ENCODE results near the gene ATPAF1. TPM values are rescaled to one million over a fixed set of nuclear protein-coding genes. Genes with fewer than 3 reads are reported as not detected.

The ATPAF1 gene
- total and polyA plus RNA-seq, 5 donors from 2014 or later = 22.5 to 89.3 (median 75.7) TPM

- peaks cover 65% of the 10 kb centered on the region for H3K36me3 ChIP-seq (ENCODE audit: control insufficient read depth, insufficient read depth, low read length)
- no peak overlapping the region for H3K27ac ChIP-seq (ENCODE audit: insufficient read depth, low read length, poor library complexity, severe bottlenecking)
- no peaks in the 10 kb centered on the region for H3K9me3 ChIP-seq (ENCODE audit: control insufficient read depth in 2 of 2, low read length in 2 of 2)
- no peak overlapping the region for H3K4me3 Mint-ChIP-seq
- no peaks in the 10 kb centered on the region for H3K27me3 ChIP-seq (ENCODE audit: control insufficient read depth, insufficient read depth, low read length)
- no peak overlapping the region for H3K27ac Mint-ChIP-seq
- ATAC-seq (ENCODE audit: low read depth in 2 of 2) (no peak), DNase-seq (no peak)
- H3K36me3 Mint-ChIP-seq = peaks cover 53% of the 10 kb centered on the region
- H3K4me3 ChIP-seq (ENCODE audit: low read depth, low read length) = no peak overlapping the region
- no peaks in the 10 kb centered on the region for H3K9me3 Mint-ChIP-seq
- H3K4me1 ChIP-seq (ENCODE audit: control insufficient read depth, insufficient read depth, low read length, poor library complexity, severe bottlenecking) = no peaks in the 10 kb centered on the region
- H3K27me3 Mint-ChIP-seq = no peaks in the 10 kb centered on the region
- H3K4me1 Mint-ChIP-seq = peaks cover 0 to 7% (median 5%) of the 10 kb centered on the region in 4 donors
Measured at GRCh38 chr1:46589529-46589928, 78.6 kb downstream of the ATPAF1 start.

GRCh38 chr1:46587069-46587468 lies 81.1 kb downstream of the ATPAF1 start:
- Mint-ChIP-seq H3K4me3 (no peak overlapping the region), H3K27me3 (no peaks in the 10 kb centered on the region), H3K9me3 (no peaks in the 10 kb centered on the region), H3K27ac (no peak overlapping the region), H3K36me3 (peaks cover 47% of the 10 kb centered on the region), H3K4me1 (peaks cover under 1 to 13% (median 9%) of the 10 kb centered on the region in 4 donors)
- H3K36me3 ChIP-seq (ENCODE audit: control insufficient read depth, insufficient read depth, low read length) = peaks cover 69% of the 10 kb centered on the region
- H3K4me1 ChIP-seq (ENCODE audit: control insufficient read depth, insufficient read depth, low read length, poor library complexity, severe bottlenecking) = peaks cover 3% of the 10 kb centered on the region
- H3K4me3 ChIP-seq (ENCODE audit: low read depth, low read length) = no peak overlapping the region
- ATAC-seq (ENCODE audit: low read depth in 2 of 2) (no peak), DNase-seq (no peak)
- no peaks in the 10 kb centered on the region for H3K9me3 ChIP-seq (ENCODE audit: control insufficient read depth in 2 of 2, low read length in 2 of 2)
- no peaks in the 10 kb centered on the region for H3K27me3 ChIP-seq (ENCODE audit: control insufficient read depth, insufficient read depth, low read length)
- no peak overlapping the region for H3K27ac ChIP-seq (ENCODE audit: insufficient read depth, low read length, poor library complexity, severe bottlenecking)

- H3K36me3 Mint-ChIP-seq = peaks cover 41% of the 10 kb centered on the region
- H3K4me3 ChIP-seq (ENCODE audit: low read depth, low read length) = no peak overlapping the region
- no peak for DNase-seq
- peaks cover 62% of the 10 kb centered on the region for H3K36me3 ChIP-seq (ENCODE audit: control insufficient read depth, insufficient read depth, low read length)
- peaks cover 6 to 27% (median 21%) of the 10 kb centered on the region in 4 donors for H3K4me1 Mint-ChIP-seq
- no peak overlapping the region for H3K27ac ChIP-seq (ENCODE audit: insufficient read depth, low read length, poor library complexity, severe bottlenecking)
- H3K27ac Mint-ChIP-seq = no peak overlapping the region
- no peaks in the 10 kb centered on the region for H3K9me3 ChIP-seq (ENCODE audit: control insufficient read depth in 2 of 2, low read length in 2 of 2)
- H3K9me3 Mint-ChIP-seq = no peaks in the 10 kb centered on the region
- no peaks in the 10 kb centered on the region for H3K27me3 ChIP-seq (ENCODE audit: control insufficient read depth, insufficient read depth, low read length)
- no peak overlapping the region for H3K4me3 Mint-ChIP-seq
- no peaks in the 10 kb centered on the region for H3K27me3 Mint-ChIP-seq
- peaks cover 11% of the 10 kb centered on the region for H3K4me1 ChIP-seq (ENCODE audit: control insufficient read depth, insufficient read depth, low read length, poor library complexity, severe bottlenecking)
- no peak for ATAC-seq (ENCODE audit: low read depth in 2 of 2)
Measured at GRCh38 chr1:46585312-46585938, 82.7 kb downstream of the ATPAF1 start.

GRCh38 chr1:46583494-46583893 lies 84.7 kb downstream of the ATPAF1 start:
- Histone ChIP-seq H3K36me3 (ENCODE audit: control insufficient read depth, insufficient read depth, low read length) (peaks cover 56% of the 10 kb centered on the region), H3K4me3 (ENCODE audit: low read depth, low read length) (no peak overlapping the region), H3K27me3 (ENCODE audit: control insufficient read depth, insufficient read depth, low read length) (no peaks in the 10 kb centered on the region), H3K9me3 (ENCODE audit: control insufficient read depth in 2 of 2, low read length in 2 of 2) (no peaks in the 10 kb centered on the region), H3K27ac (ENCODE audit: insufficient read depth, low read length, poor library complexity, severe bottlenecking) (no peak overlapping the region), H3K4me1 (ENCODE audit: control insufficient read depth, insufficient read depth, low read length, poor library complexity, severe bottlenecking) (peaks cover 11% of the 10 kb centered on the region)
- Mint-ChIP-seq H3K27ac (no peak overlapping the region), H3K9me3 (no peaks in the 10 kb centered on the region), H3K4me1 (peaks cover 6 to 27% (median 21%) of the 10 kb centered on the region in 4 donors), H3K27me3 (no peaks in the 10 kb centered on the region), H3K36me3 (peaks cover 34% of the 10 kb centered on the region), H3K4me3 (no peak overlapping the region)
- ATAC-seq (ENCODE audit: low read depth in 2 of 2) = no peak
- no peak for DNase-seq

- no peak for DNase-seq
- Mint-ChIP-seq H3K4me3 (no peak overlapping the region), H3K9me3 (no peaks in the 10 kb centered on the region), H3K4me1 (peaks cover 6 to 27% (median 21%) of the 10 kb centered on the region in 4 donors), H3K27me3 (no peaks in the 10 kb centered on the region), H3K27ac (peak overlapping the region in 1 of 3 donors; percentile 41), H3K36me3 (peaks cover 39% of the 10 kb centered on the region)
- no peak overlapping the region for H3K27ac ChIP-seq (ENCODE audit: insufficient read depth, low read length, poor library complexity, severe bottlenecking)
- H3K9me3 ChIP-seq (ENCODE audit: control insufficient read depth in 2 of 2, low read length in 2 of 2) = no peaks in the 10 kb centered on the region
- no peak overlapping the region for H3K4me3 ChIP-seq (ENCODE audit: low read depth, low read length)
- ATAC-seq (ENCODE audit: low read depth in 2 of 2) = no peak
- H3K36me3 ChIP-seq (ENCODE audit: control insufficient read depth, insufficient read depth, low read length) = peaks cover 59% of the 10 kb centered on the region
- no peaks in the 10 kb centered on the region for H3K27me3 ChIP-seq (ENCODE audit: control insufficient read depth, insufficient read depth, low read length)
- H3K4me1 ChIP-seq (ENCODE audit: control insufficient read depth, insufficient read depth, low read length, poor library complexity, severe bottlenecking) = peaks cover 11% of the 10 kb centered on the region
Measured at GRCh38 chr1:46582972-46583371, 85.2 kb downstream of the ATPAF1 start.

Other genes starting within 250 kb of the ATPAF1 start
- not detected for gene DMBX1, start 178.5 kb downstream of the ATPAF1 start, total RNA-seq
- gene DMBX1, start 178.5 kb downstream of the ATPAF1 start, polyA plus RNA-seq = not detected
- not detected for gene KNCN, start 116.7 kb downstream of the ATPAF1 start, total RNA-seq
- gene KNCN, start 116.7 kb downstream of the ATPAF1 start, polyA plus RNA-seq = not detected
- gene MKNK1, start 64.1 kb downstream of the ATPAF1 start, total RNA-seq = 45.0 TPM
- 10 to 100 TPM; 15.8 to 17.2 (median 16.7) TPM for gene MKNK1, start 64.1 kb downstream of the ATPAF1 start, polyA plus RNA-seq
- 13.6 TPM for gene MOB3C, start 51.6 kb downstream of the ATPAF1 start, total RNA-seq
- gene MOB3C, start 51.6 kb downstream of the ATPAF1 start, polyA plus RNA-seq = 10 to 100 TPM in 2 of 4 donors, 1 to 10 TPM in 2; 6.4 to 16.0 (median 10.0) TPM
- gene TEX38, start 3.5 kb upstream of the ATPAF1 start, total RNA-seq = not detected
- not detected for gene TEX38, start 3.5 kb upstream of the ATPAF1 start, polyA plus RNA-seq
- gene EFCAB14, start 50.8 kb upstream of the ATPAF1 start, total RNA-seq = 83.3 TPM
- gene EFCAB14, start 50.8 kb upstream of the ATPAF1 start, polyA plus RNA-seq = 10 to 100 TPM; 81.2 to 88.9 (median 85.3) TPM
- not detected for gene CYP4B1, start 130.7 kb upstream of the ATPAF1 start, total RNA-seq
- not detected for gene CYP4B1, start 130.7 kb upstream of the ATPAF1 start, polyA plus RNA-seq